ENCODE data around the gene DENND6B.
"Not testable (repeated sequence)": the region's sequence is repeated elsewhere in the genome, so short reads cannot be mapped to it uniquely, and the experiment has no call there.

Gene DENND6B, protein sequence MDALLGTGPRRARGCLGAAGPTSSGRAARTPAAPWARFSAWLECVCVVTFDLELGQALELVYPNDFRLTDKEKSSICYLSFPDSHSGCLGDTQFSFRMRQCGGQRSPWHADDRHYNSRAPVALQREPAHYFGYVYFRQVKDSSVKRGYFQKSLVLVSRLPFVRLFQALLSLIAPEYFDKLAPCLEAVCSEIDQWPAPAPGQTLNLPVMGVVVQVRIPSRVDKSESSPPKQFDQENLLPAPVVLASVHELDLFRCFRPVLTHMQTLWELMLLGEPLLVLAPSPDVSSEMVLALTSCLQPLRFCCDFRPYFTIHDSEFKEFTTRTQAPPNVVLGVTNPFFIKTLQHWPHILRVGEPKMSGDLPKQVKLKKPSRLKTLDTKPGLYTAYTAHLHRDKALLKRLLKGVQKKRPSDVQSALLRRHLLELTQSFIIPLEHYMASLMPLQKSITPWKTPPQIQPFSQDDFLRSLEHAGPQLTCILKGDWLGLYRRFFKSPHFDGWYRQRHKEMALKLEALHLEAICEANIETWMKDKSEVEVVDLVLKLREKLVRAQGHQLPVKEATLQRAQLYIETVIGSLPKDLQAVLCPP

DNA sequence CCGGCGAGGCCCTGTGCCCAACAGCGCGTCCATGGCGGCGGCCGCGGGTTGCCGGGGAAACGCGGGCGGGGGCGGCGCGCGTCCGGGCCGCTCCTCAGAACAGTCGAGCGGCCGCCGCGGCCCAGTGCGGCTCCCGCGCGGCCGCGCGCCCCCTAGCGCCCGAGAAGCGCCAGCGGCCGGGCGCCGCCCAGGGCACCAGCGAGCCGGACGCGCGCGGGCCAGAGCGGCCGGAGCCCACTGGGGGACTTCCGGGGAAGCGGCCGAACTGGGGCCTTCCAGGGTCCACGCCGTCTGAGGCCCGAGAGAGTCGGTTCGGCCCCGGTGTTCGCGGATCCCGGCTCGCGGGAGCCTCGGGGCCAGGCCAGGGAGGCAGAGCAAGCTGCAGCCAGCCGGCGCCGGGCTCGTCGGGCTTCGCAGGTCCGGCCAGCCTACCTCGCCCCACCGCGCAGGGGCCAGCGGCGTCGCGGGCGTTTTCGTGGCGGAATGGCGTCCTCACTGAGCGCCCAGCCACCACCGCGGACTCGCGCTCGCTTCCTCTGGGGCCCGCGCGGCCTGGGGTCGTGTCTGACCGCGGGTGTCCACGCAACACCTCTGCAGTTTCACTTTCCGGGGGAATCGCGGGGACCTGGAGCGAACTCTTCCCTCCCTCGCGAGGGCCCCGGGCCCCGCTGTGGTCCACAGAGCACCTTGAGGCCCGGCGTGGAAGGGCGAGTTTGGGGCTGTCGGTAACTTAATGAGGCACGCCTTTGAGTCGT lies at the start of gene DENND6B:
Gene DENND6B (minus strand): TSS at position 57 of the 755 bp plus-strand sequence. CDS start 24 bp downstream, at position 33.
- peak in 1 of 2 donors; percentile 61 for DNase-seq (ENCODE audit: extremely low read depth in 1 of 2, low read depth in 1 of 2)

DNA sequence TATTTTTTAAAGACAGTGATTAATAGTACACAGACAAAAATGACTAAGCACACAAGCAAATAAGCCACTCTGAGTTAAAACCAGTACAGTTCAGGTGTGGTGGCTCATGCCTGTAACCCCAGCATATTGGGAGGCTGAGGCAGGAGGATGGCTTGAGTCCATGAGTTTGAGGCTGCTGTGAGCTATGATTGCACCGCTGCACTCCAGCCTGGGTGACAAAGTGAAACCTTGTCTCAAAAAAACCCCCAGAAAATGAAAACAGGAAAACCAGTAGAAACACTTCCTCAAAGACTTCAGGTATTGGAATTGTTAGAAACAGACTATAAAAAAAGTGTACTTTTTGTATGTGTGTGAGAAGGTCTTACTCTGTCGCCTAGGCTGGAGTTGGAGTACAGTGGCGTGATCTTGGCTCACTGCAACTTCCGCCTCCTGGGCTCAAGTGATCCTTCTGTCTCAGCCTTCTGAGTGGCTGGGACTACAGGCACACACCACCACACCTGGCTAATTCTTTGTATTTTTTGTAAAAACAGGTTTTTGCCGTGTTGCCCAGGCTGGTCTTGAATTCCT lies 49.4 kb upstream of the DENND6B start:
- no peak for DNase-seq (ENCODE audit: extremely low read depth in 1 of 2, low read depth in 1 of 2)

GRCh38 chr22:50371101-50371648 lies 44.4 kb upstream of the DENND6B start:
- DNase-seq (ENCODE audit: extremely low read depth in 1 of 2, low read depth in 1 of 2), result no peak

- DNase-seq (ENCODE audit: extremely low read depth in 1 of 2, low read depth in 1 of 2), result no peak
Observed at GRCh38 chr22:50367778-50368500, 41.1 kb upstream of the DENND6B start.

- not testable (repeated sequence) for DNase-seq (ENCODE audit: extremely low read depth in 1 of 2, low read depth in 1 of 2)
Observed at GRCh38 chr22:50363803-50364194, 37.0 kb upstream of the DENND6B start.

DNA sequence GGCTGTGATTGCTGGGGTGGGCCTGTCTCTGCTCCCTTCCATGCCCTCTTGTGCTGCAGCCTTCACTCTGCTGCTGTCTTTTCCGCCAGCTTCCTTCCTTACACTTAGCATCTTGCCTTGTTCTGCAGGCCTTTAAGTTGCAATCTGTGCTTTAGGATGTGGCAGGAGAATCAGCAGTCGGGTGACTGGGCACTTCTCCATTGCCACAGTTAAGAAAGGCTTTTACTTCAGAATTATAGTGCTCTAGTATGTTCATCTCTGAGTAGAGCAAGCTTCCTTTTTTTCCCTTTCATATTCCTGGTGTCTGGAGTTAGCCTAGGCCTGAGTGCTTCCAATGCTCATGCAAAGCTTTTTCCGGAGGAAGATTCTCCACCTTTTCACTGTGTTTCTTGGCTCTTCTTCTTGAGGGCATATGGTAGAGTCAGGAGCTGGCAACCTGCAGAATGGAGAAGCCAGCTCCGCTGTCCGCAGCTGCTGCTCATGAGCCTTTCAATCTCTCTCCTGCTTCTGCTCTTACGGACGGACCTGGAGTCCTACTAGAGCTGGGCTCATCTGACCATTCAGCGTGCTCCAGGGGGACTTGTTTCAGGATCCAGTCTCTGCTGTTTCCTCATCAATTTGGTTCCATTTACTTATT lies 36.5 kb upstream of the DENND6B start:
- DNase-seq (ENCODE audit: extremely low read depth in 1 of 2, low read depth in 1 of 2), result no peak

DNA sequence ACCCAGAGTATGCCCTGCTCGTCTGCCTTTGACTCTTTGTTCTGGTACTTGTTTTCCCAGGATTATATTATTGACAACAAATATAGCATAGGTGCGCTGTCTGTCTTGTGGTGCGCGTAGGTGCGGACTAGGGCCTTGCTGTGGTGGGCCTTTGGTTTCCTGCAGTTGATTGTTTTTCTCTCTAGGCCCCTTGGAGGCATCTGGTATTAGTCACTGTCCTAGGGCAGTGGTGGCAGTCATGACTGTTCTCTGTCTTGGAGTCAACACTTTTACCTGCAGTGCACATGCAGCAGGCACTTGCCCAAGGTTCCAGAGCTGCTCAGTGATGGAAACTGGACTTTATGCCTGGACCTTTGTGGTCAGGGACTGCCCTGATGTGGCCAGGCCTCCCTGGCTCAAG lies 34.9 kb upstream of the DENND6B start:
- no peak for DNase-seq (ENCODE audit: extremely low read depth in 1 of 2, low read depth in 1 of 2)

DNA sequence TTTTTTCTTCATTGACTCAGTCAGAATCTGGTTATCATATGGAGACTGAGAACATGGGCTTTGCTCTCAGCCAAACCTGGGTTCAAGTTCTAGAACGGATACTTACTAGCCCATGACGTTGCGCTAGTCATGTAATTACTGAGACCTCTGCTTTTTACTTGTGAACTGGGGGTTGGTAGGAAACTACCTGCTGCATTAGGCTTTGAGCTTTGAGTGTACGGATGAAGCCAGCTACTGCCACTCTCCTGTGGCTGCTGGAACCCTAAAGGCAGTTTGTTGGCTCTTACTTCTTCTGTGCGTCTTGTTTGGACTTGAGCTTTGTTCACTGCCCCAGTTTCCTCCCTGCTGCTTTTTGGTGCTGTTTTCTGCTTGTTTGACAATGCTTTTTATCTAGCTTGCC lies 34.4 kb upstream of the DENND6B start:
- no peak for DNase-seq (ENCODE audit: extremely low read depth in 1 of 2, low read depth in 1 of 2)

DNA sequence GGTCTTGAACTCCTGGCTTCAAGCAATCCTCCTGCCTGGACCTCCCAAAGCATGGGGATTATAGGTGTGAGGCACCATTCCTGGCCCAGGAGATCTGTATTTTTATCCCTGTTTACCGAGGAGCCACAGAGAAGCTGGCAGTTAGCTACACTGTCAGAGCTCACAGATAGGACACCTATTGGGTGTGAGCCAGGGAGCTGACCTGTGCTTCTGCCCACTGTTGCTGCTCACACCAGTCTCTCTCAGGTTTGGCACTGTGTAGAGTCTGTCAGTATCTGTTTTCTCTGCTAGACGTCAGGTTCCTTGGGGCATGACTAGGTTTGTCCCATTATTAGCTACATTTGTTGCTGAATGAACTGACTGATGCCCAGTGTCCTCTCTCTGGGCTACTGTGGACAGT lies 33.8 kb upstream of the DENND6B start:
- DNase-seq (ENCODE audit: extremely low read depth in 1 of 2, low read depth in 1 of 2), result no peak

- no peak for DNase-seq (ENCODE audit: extremely low read depth in 1 of 2, low read depth in 1 of 2)
Observed at GRCh38 chr22:50357756-50358155, 30.9 kb upstream of the DENND6B start.

GRCh38 chr22:50357222-50357621 lies 30.4 kb upstream of the DENND6B start:
- no peak for DNase-seq (ENCODE audit: extremely low read depth in 1 of 2, low read depth in 1 of 2)

- DNase-seq (ENCODE audit: extremely low read depth in 1 of 2, low read depth in 1 of 2), result no peak
Observed at GRCh38 chr22:50356186-50356585, 29.4 kb upstream of the DENND6B start.

DNA sequence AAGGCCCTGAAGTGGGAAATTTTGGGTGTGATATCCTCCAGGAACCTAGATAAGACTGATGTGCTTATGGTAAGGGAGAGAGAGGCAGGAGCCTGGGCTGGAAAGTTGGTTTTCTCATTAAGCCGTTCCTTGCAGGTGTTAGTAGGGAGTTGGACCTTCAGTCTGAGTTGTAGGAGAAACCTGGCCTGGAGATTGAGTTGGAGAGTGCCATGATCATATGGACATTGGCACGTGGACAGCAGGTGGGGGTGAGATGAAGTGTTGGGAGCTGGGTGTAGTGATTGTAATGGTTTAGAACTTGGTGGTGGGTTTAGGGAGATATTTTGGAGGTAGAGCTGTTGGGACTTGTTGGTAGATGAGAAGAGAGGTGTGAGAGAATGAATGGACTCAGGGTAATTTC lies 21.2 kb upstream of the DENND6B start:
- no peak for DNase-seq (ENCODE audit: extremely low read depth in 1 of 2, low read depth in 1 of 2)

DNA sequence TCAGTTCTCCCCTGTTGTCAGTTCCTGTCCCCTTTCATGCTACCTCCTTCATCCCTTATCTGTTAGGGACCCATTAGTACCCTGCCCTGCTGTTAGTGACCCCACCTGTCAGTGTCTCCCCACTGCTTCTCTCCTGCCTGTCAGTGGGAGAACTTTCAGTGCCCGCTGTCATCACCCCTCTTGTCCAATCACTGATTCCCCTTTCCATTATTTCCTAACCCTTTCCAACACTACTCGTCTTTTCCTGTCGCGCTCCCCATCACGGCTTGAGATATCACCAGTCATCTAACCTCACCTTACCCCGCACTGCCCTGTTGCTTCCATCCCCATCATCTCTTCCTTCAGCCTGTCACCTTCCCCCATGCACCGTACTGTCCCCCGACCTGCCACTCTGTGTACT lies 20.3 kb upstream of the DENND6B start:
- no peak for DNase-seq (ENCODE audit: extremely low read depth in 1 of 2, low read depth in 1 of 2)

DNA sequence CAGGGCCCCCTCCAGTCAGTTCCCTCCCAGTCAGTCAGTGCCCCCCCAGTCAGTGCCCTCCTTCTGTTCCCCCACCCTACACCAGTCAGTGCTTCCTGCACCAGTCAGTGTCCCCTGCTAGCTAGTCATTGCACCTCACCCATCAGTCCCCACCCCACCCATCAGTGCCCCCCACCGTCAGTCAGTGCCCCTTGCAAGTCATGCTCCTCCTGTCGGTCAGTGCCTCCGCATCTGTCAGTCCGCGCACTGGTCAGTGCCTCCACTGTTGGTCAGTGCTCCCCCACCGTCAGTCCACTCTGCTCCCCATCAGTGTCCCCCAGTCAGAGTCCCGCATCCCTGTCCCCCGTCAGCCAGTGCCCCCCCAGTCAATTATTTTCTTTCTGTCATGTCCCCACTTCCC lies 19.7 kb upstream of the DENND6B start:
- DNase-seq (ENCODE audit: extremely low read depth in 1 of 2, low read depth in 1 of 2), result no peak

DNA sequence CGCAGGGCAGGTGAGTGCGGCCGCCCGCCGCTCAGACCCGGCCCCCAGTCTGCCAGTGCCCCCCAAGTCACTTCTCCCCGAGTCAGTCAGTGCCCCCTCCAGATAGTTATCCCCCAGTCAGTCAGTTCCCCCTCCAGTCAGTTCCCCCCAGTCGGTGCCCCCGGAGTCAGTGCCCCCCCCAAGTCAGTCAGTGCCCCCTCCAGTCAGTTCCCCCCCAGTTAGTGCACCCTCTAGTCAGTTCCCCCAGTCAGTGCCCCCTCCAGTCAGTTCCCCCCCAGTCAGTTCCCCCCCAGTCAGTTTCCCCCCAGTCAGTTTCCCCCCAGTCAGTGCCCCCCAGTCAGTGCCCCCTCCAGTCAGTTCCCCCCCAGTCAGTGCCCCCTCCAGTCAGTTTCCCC lies 16.7 kb upstream of the DENND6B start:
- no peak for DNase-seq (ENCODE audit: extremely low read depth in 1 of 2, low read depth in 1 of 2)

GRCh38 chr22:50342651-50343540 lies 16.1 kb upstream of the DENND6B start, which contains the start of gene PPP6R2:
Gene PPP6R2 (plus strand): TSS chr22:50343327. CDS start chr22:50393909, 50,582 bp downstream.
- peak; percentile 55 to 88 for DNase-seq (ENCODE audit: extremely low read depth in 1 of 2, low read depth in 1 of 2)

DNA sequence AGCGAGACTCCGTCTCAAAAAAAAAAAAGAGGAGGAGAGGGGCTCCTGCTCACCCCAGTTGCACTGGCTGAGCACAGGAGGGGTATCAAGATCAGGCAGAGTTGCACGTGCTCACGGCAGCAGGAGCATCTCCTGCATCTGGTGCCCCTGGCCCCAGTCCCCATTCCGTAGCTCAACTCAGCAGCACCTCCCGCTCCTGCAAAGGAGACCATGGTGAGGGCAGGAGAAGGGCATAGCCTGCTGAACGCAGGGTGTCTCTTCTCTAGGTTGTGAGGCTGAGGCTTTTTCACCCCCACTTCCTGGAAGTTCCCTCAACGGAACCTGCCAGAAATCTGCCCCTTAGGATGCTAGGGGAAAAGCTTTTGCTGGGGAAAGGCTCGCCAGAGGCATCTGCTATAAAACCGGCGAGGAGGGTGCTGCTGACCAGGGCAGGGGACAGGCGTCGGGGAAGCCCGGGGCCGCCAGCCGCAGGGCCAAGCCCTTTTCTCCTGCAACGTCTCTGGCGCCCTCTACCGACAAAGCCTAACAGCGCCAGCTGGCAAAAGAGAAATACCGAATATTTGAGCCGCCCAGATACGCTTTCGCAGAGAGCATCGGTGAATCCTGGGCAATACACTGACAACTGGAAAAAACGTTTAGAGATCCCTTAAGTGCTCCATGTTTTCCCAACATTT lies 15.3 kb upstream of the DENND6B start:
- peak; percentile 68 to 85 for DNase-seq (ENCODE audit: extremely low read depth in 1 of 2, low read depth in 1 of 2)

Data from activated CD8-positive, alpha-beta memory T cell treated with anti-CD3 and anti-CD28 coated beads for 1 hour (primary cell).